Glutamatergic neuron (in vitro differentiated cells): ENCODE data around the gene GRB2. TPM values are rescaled to one million over a fixed set of nuclear protein-coding genes. Genes with fewer than 3 reads are reported as not detected.

Source experiments
- DNase-seq: peaks from one replicate; pipeline ENCODE4 v3.0.0; 2022
- H3K27ac Mint-ChIP-seq: one replicate; pipeline ENCODE4 v1.8.0; 2020; ENCODE audit warnings: mild to moderate bottlenecking, mixed read lengths, inconsistent platforms; ENCODE audit not compliant: unreplicated experiment
- H3K27me3 Mint-ChIP-seq: one replicate; pipeline ENCODE4 v1.8.0; 2020; ENCODE audit warnings: mild to moderate bottlenecking, moderate library complexity, mixed read lengths, inconsistent platforms; ENCODE audit not compliant: unreplicated experiment
- H3K36me3 Mint-ChIP-seq: one replicate; pipeline ENCODE4 v1.8.0; 2020; ENCODE audit warnings: mild to moderate bottlenecking, mixed read lengths, inconsistent platforms; ENCODE audit not compliant: unreplicated experiment
- H3K4me1 Mint-ChIP-seq: one replicate; pipeline ENCODE4 v1.8.0; 2020; ENCODE audit warnings: mild to moderate bottlenecking, low read depth, mixed read lengths, inconsistent platforms; ENCODE audit not compliant: unreplicated experiment
- H3K4me3 Mint-ChIP-seq: one replicate; pipeline ENCODE4 v1.8.0; 2020; ENCODE audit warnings: mild to moderate bottlenecking, mixed read lengths, inconsistent platforms; ENCODE audit not compliant: unreplicated experiment
- H3K9me3 Mint-ChIP-seq: one replicate; pipeline ENCODE4 v1.8.0; 2020; ENCODE audit warnings: mild to moderate bottlenecking, moderate library complexity, mixed read lengths, inconsistent platforms; ENCODE audit not compliant: unreplicated experiment
- total RNA-seq: library from RNA; stranded (reverse); fragmentation: NEBNext Ultra II Directional; extraction: Animal tissue kit (Norgen Biotek cat#: 25700); gene quantifications from one replicate; pipeline ENCODE4 v1.2.1, GENCODE V29; 2021; ENCODE audit not compliant: unreplicated experiment
- TF ChIP-seq, protein P1 (sequence below): fragments of 200-600 bp; sonication (generic); IDR thresholded peaks from one replicate; pipeline ENCODE4 v1.5.0; 2021; ENCODE audit not compliant: partially characterized antibody, unreplicated experiment

GRB2 gene
- total RNA-seq, 1 donor from 2014 or later = 148 TPM

DNA sequence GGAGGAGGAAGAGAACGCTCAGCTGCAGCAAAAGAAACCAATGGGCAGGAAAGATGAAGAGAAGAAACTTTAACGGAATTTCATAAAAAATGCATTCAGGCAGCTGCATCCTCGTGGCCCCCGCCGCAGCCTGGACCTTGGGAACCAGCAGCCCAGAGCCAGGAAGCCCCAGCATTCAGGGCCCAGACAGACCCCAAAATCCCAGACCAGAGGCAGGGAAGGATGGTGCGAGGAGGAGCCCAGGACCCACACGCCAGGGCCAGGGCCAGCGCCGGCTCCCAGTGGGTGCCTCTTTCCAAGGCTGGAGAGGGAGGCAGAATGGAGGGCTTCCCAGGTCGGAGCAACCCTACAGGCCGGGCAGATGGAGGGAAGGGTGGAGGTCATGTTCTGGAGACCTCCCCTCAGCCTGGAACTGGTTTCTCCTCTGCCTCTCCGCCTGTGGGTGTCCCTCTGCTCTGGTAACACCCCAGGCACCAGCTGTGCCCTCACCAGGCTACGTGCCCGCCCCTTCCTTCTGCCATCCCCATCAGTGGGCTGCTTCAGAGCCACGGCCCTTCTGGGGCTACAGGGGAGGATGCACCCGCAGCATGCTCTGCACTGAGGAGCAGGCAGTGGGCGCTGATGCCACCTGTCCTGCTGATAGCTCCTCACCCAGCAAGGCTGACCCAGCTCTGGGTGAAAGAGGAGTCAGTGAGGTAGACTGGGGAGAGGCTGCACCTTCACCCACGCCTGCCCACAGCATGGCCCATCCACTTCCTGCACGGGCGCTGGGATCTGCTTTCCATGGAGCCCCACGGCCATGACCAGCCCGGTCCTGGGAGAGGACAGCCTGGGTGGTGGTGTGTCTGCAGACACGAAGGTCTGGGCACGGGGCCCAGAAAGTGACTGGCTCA lies 133.3 kb downstream of the GRB2 start:
- TF ChIP-seq, protein P1, sequence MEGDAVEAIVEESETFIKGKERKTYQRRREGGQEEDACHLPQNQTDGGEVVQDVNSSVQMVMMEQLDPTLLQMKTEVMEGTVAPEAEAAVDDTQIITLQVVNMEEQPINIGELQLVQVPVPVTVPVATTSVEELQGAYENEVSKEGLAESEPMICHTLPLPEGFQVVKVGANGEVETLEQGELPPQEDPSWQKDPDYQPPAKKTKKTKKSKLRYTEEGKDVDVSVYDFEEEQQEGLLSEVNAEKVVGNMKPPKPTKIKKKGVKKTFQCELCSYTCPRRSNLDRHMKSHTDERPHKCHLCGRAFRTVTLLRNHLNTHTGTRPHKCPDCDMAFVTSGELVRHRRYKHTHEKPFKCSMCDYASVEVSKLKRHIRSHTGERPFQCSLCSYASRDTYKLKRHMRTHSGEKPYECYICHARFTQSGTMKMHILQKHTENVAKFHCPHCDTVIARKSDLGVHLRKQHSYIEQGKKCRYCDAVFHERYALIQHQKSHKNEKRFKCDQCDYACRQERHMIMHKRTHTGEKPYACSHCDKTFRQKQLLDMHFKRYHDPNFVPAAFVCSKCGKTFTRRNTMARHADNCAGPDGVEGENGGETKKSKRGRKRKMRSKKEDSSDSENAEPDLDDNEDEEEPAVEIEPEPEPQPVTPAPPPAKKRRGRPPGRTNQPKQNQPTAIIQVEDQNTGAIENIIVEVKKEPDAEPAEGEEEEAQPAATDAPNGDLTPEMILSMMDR = no peak
- peak overlapping the region; percentile 84 for H3K4me3 Mint-ChIP-seq
- peaks cover 2% of the 10 kb centered on the region for H3K4me1 Mint-ChIP-seq
- DNase-seq = no peak
- peaks cover 7% of the 10 kb centered on the region for H3K27me3 Mint-ChIP-seq
- peaks cover 3% of the 10 kb centered on the region for H3K9me3 Mint-ChIP-seq
- no peak overlapping the region for H3K27ac Mint-ChIP-seq
- H3K36me3 Mint-ChIP-seq = no peaks in the 10 kb centered on the region

DNA sequence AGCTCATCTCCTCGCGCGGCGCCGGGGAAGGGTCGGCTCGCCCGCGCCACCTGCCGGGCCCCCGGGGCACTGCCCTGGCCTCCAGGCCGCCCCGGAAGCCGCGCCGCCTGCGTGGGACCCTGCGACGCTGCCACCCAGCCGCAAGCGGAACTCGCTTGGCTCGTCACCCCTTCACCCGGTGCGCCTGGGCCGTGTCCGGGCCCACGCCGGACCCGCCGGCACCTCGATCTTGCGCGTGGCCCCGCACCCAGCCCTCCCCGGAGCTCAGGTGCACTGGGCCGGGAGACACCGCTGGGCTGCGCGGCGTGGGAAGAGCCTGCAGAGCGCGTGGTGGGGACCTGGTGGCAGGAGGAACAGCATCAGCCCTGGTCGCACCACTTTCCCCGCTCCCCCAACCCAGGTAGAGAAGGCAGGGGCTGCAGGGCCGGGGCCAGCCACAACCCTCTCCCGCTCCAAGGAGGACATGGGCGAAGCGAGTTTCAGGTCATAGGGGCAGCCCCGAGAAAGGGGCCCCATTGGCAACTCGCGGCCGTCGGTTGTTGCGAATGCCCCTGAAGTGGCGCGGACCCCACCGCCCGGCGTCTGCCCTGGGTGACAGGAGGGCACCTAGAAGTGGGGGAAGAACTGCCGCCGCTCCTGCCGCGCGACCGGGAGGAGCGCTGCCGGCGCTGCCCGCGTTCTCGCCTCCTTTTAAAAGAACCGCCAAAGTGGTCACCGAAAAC lies 134.1 kb downstream of the GRB2 start:
- Mint-ChIP-seq H3K36me3 (no peaks in the 10 kb centered on the region), H3K4me1 (peaks cover 2% of the 10 kb centered on the region), H3K4me3 (peak overlapping the region; percentile 84), H3K27ac (no peak overlapping the region), H3K27me3 (peaks cover 7% of the 10 kb centered on the region), H3K9me3 (peaks cover 4% of the 10 kb centered on the region)
- DNase-seq = peak; percentile 86
- TF ChIP-seq, protein P1 = peak; percentile 81

DNA sequence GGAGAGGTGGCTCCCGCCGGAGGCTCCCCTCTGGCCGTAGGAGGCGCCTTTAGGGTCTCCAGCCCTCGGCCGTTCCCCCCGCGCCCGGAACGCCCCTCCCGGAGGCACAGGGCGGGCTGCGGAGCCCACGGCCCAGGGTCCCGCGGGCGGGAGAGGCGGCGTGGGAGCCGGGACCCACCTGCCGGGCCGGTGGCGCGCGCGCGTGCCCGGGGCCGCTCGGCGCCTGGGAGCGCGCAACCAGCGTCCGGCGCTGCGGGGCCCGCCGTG lies 134.6 kb downstream of the GRB2 start, which contains the start of gene MIF4GD:
TSS of gene MIF4GD (minus strand) at position 266 of the 267 bp plus-strand sequence. CDS start 1,036 bp downstream, outside the sequence.
- peaks cover 5% of the 10 kb centered on the region for H3K9me3 Mint-ChIP-seq
- TF ChIP-seq, protein P1 = no peak
- H3K27ac Mint-ChIP-seq = peak within 1 kb of the TSS; percentile 48
- DNase-seq = no peak
- H3K36me3 Mint-ChIP-seq = no peaks in the 10 kb centered on the region
- peak within 1 kb of the TSS; percentile 84 for H3K4me3 Mint-ChIP-seq
- H3K4me1 Mint-ChIP-seq = peaks cover 2% of the 10 kb centered on the region
- peaks cover 7% of the 10 kb centered on the region for H3K27me3 Mint-ChIP-seq

DNA sequence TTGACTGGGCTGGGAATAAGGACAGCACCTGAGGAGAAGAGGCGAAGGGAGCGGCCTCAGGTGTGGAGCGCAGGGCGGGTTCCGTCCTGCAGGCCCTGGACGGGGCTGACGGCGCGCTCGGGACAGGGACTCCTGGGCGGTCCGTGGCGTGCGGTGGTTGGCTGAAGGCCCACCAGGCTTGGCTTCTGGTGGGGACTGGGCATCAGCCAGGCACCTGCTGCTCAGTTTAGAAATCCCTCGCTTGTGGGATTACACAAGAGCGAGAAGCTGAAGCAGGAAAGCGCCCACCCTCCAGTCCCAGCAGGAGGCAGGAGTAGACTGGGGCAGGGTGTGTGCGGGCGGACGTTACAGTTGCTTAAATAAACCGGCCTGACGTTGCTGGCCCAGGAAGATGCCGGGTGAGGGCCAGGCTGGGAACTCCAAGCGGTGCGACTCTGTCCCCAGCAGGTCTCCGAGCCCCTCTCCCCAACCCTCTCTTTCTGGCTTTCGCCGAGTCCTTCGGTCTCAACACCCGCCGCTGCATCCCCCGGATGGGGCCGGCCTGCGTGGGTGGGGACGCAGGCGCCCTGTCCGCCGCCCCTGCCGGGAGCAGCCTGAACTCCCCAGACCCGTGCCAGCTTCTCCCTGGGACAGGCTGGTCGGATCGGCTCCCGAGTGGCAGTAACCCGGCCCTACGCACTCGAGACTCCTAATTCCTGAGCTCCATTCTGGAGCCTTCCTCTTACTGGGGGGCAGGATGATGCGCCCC lies 135.1 kb downstream of the GRB2 start:
- peaks cover 7% of the 10 kb centered on the region for H3K27me3 Mint-ChIP-seq
- DNase-seq = peak; percentile 72
- H3K27ac Mint-ChIP-seq = peak overlapping the region; percentile 48
- TF ChIP-seq, protein P1 = no peak
- H3K4me1 Mint-ChIP-seq = peaks cover 2% of the 10 kb centered on the region
- peaks cover 5% of the 10 kb centered on the region for H3K9me3 Mint-ChIP-seq
- peak overlapping the region; percentile 81 for H3K4me3 Mint-ChIP-seq
- no peaks in the 10 kb centered on the region for H3K36me3 Mint-ChIP-seq
